Neutrophil (primary cell): ENCODE measurements around the gene SP3.

Source experiments
- H3K27ac ChIP-seq: fragments of 200-600 bp; sonication (generic); 2 replicates; pipeline ENCODE4 v1.5.1; 2016; ENCODE audit warnings: mild to moderate bottlenecking, moderate library complexity
- H3K27me3 ChIP-seq: fragments of 200-600 bp; sonication (generic); 2 replicates; pipeline ENCODE4 v1.6.0; 2016; ENCODE audit warnings: mild to moderate bottlenecking
- H3K36me3 ChIP-seq: fragments of 200-600 bp; sonication (generic); 2 replicates; pipeline ENCODE4 v1.5.1; 2017
- H3K4me1 ChIP-seq, 2 experiments: fragments of 200-600 bp in 1 of 2; sonication (generic) in 1 of 2; 1 replicate in 1 of 2; 2 replicates in 1 of 2; pipeline versions ENCODE4 v1.5.1 to v1.6.1; 2013 to 2016; ENCODE audit warnings: low read depth in 1 of 2, low read length in 1 of 2, mild to moderate bottlenecking in 1 of 2, moderate library complexity in 1 of 2; ENCODE audit not compliant: control insufficient read depth in 1 of 2, insufficient read depth in 1 of 2
- H3K4me3 ChIP-seq, 2 experiments: fragments of 200-600 bp in 1 of 2; sonication (generic) in 1 of 2; 1 replicate in 1 of 2; 2 replicates in 1 of 2; pipeline ENCODE4 v1.5.1; 2013 to 2016; ENCODE audit warnings: low read depth in 1 of 2, low read length in 1 of 2, mild to moderate bottlenecking in 1 of 2, moderate library complexity in 1 of 2
- H3K9me3 ChIP-seq: fragments of 200-600 bp; sonication (generic); 2 replicates; pipeline ENCODE4 v1.5.1; 2016
- TF ChIP-seq, protein P1 (sequence below): fragments of 200-600 bp; sonication (generic); IDR thresholded peaks from 2 replicates; pipeline ENCODE4 v1.5.1; 2016; ENCODE audit warnings: antibody characterized with exemption

The SP3 gene

DNA sequence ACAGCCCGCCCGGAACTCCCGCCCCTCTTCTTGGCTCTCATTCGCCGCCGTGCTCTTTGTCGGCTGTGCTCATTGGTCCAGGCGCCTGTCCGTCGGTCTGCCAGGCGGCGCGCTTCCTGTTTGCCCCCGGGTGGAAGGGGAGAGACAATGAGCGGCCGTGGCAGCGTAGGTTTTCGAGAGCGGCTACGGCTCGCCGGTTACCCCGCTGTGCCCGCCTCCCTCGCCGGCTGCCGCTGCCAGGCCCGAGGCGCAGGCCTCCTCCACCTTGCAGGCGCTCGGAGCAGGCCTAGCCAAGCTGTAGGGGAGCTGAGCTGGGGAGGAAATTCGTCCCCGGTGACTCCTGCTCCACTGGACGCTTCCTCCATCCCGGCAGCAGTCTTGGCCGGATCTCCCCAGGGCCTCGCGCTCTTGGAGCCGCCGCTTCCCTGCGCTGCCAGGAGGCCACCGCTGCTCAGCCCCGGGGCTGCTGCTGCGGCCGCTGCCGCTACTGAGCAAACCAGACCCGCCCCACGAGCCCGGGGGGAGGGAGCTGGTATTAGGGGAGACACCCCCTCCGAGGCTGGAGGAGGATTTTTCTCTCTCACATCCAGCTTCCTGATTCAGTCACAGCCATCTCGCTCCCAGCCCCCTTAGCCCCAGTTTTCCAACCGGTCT lies at the start of gene SP3:
Gene SP3, minus strand, starts transcription at position 2 of the 654 bp plus-strand sequence. CDS start 202 bp downstream, outside the sequence.
- TF ChIP-seq, protein P1, sequence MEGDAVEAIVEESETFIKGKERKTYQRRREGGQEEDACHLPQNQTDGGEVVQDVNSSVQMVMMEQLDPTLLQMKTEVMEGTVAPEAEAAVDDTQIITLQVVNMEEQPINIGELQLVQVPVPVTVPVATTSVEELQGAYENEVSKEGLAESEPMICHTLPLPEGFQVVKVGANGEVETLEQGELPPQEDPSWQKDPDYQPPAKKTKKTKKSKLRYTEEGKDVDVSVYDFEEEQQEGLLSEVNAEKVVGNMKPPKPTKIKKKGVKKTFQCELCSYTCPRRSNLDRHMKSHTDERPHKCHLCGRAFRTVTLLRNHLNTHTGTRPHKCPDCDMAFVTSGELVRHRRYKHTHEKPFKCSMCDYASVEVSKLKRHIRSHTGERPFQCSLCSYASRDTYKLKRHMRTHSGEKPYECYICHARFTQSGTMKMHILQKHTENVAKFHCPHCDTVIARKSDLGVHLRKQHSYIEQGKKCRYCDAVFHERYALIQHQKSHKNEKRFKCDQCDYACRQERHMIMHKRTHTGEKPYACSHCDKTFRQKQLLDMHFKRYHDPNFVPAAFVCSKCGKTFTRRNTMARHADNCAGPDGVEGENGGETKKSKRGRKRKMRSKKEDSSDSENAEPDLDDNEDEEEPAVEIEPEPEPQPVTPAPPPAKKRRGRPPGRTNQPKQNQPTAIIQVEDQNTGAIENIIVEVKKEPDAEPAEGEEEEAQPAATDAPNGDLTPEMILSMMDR, result peak; percentile 57
- no peaks in the 10 kb centered on the region for H3K9me3 ChIP-seq
- peaks cover 51 to 53% of the 10 kb centered on the region in 2 experiments for H3K4me1 ChIP-seq
- H3K36me3 ChIP-seq, result peaks cover 5% of the 10 kb centered on the region
- H3K27me3 ChIP-seq, result no peaks in the 10 kb centered on the region
- H3K4me3 ChIP-seq, result peak within 1 kb of the TSS; percentile 94 to 97
- peak within 1 kb of the TSS; percentile 100 for H3K27ac ChIP-seq

DNA sequence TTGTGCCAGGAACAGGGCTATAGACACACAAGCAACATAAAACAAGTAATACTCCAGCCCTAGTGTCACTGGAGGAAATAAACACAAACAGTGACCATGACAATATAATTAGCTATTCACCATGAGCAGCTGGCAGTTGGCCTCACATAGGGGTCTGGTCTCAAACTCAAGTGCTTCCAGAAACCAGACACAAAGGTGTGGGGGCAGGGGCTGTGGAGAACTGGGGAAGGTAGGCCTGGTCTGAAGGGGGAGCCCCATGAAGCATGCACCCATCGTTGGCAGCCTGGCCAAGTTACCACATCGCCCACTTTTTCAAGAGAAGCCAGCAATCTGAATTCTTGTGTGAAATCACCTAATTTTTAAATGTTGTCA lies 49.5 kb upstream of the SP3 start:
- no peaks in the 10 kb centered on the region for H3K27me3 ChIP-seq
- no peak overlapping the region for H3K4me3 ChIP-seq
- H3K4me1 ChIP-seq, result peaks cover 41 to 47% of the 10 kb centered on the region in 2 experiments
- no peaks in the 10 kb centered on the region for H3K36me3 ChIP-seq
- H3K9me3 ChIP-seq, result no peaks in the 10 kb centered on the region
- H3K27ac ChIP-seq, result peak overlapping the region; percentile 97
- TF ChIP-seq, protein P1, result no peak

DNA sequence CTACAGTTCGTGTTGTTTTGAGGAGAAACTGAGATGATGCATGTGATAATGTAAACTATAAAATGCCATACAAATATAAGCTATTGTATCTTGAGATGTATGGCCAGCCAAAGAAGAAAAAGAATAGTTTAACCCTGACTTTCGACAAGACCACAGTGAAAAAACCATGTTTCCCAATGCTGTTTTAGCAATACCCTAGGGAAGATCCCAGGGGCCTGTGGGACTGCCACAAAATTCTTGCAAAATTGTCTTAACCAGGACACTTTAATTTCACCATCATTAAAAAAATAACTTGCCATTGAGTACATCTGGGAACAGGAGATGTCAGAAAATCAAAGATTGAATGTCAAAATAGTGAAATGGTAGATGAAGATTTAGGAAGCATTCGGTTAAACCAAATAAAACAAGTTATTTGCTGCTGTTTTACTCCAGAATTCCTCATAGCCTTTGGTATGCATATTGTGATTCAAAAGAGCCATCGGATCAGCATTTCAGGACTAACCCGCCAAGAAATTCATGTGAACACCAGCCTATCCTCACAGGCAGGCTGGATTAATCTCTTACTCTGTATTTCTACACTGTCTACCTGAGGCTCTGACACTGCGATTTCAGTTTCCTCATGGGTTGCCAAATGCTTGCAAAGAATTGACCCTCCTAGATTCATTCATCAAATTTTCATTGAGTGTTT lies 49.0 kb upstream of the SP3 start:
- H3K27me3 ChIP-seq, result no peaks in the 10 kb centered on the region
- H3K4me1 ChIP-seq, result peaks cover 39 to 46% of the 10 kb centered on the region in 2 experiments
- H3K9me3 ChIP-seq, result no peaks in the 10 kb centered on the region
- no peaks in the 10 kb centered on the region for H3K36me3 ChIP-seq
- H3K27ac ChIP-seq, result peak overlapping the region; percentile 97
- TF ChIP-seq, protein P1, result no peak
- no peak overlapping the region for H3K4me3 ChIP-seq

DNA sequence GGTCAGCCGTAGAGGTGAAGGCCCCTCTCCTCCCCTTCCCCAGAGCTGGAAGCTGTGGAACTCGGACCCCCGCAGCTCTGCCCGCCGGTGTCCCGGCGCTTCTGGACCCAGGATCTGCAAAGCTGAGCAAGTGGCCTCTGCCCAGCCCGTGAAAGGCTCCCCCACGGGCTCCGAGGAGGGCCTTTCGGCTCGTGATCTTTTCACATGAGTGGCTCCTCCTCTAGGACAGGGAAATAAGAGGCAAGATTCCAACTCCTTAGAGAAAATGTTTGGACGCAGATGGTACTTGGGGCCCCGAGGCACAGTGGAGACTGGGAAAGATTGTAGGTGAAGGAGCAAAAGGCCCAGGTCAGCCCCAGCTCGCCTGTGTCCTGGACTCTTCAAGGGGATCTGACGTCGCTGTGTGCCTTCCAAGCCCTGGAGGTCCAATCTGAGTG lies 48.2 kb upstream of the SP3 start:
- H3K4me1 ChIP-seq, result peaks cover 39 to 46% of the 10 kb centered on the region in 2 experiments
- peak overlapping the region; percentile 97 for H3K27ac ChIP-seq
- peak overlapping the region in 1 of 2 experiments; percentile 72 for H3K4me3 ChIP-seq

DNA sequence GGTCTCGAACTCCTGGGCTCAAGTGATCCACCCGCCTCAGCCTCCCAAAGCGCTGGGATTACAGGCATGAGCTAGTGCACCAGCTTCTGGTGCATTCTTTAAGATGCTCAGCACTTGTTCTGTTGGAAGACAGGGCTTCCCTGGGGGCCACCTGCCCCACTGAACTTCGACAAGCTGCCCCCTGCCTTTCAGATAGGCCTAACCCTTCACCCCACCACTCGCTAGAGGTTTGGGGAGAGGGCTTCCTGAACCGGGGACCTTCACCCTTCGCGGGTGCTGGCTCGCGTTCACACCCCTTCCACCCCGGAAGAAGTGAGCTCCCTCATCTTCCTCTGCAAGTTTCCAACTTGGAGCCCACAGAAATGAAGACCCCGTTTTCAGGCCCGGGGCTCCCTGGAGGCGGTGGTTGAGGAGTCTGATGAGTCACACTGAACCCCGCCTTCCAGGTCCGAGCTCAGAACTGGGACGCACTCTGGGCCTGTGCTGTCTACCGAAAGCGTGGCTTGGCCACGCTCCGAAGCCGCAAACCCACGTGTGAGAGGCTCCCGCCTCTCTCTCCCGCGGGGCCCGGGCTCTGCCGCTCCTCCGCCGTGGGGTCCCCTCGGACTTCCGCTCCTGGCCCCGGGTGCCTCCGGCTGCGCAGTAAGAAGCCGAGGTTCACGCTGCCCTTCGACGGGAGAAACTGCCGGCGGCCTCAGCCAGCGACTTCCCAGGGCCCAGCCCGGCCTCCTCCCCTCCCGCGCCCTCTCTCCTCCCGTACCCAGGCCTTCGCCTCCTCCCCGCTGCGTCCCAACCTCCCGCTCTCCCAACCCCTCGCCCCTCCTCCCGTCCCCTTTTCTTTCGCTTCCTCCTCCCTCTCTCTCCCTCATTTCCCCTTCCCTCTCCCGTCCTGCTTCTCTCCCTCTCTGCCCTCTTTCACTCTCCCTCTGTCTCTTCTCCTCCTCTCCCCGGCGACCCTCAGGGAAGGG lies 47.5 kb upstream of the SP3 start:
- TF ChIP-seq, protein P1, result no peak
- Histone ChIP-seq H3K27ac (peak overlapping the region; percentile 97), H3K27me3 (no peaks in the 10 kb centered on the region), H3K4me3 (peak overlapping the region; percentile 72 to 77), H3K36me3 (no peaks in the 10 kb centered on the region), H3K4me1 (peaks cover 39 to 49% of the 10 kb centered on the region in 2 experiments), H3K9me3 (no peaks in the 10 kb centered on the region)

More for the DNA sequence above, 48.2 kb upstream of the SP3 start:
- H3K36me3 ChIP-seq, result no peaks in the 10 kb centered on the region
- TF ChIP-seq, protein P1, result no peak
- H3K27me3 ChIP-seq, result no peaks in the 10 kb centered on the region
- H3K9me3 ChIP-seq, result no peaks in the 10 kb centered on the region
